HG03066 (cell line): ENCODE results near the gene RASEF.
"Not testable (repeated sequence)": the region's sequence is repeated elsewhere in the genome, so short reads cannot be mapped to it uniquely, and the experiment has no call there.

Experiments used
- ATAC-seq: cut with Tn5 transposase; IDR thresholded peaks from one replicate; pipeline ENCODE4 v1.9.1; 2021; ENCODE audit warnings: low read depth; ENCODE audit not compliant: unreplicated experiment

Gene RASEF

DNA sequence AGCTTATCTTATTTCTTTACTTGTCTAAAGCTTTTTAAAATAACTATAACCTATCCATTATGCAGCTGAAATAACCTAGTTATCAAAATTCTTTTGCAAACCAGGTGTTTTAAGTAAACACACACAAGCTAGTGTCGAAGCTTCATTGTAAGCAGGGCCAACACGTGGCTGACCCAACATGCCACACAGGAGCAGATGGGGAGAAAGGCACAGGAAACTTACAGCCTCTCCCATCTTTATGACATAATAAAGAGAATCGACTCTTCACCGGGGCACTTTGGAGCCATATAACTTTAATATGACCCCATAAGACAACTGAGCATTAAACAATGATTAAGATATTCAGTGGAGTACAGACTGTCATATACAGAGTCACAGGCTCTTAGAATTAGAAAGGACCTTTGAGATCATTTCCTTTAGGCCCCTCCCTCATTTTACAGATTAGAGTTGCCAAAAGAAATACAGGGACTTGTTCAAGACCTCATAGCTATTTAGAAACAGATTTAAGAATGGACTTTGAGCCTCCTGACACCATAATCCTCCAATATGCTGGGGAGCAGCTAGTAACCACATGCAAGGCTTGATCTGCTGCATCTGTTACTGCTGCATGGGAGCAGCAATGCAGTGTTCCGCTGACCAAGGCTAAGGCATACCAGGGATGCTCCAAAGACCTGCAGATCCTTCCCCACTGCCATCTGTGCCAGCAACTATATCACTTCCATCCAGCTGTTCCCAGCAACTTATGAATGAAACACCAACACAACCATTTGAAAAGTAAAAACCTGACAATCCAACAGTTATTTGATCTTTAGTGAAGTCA, 75.4 kb downstream of the RASEF start:
- ATAC-seq: no peak

DNA sequence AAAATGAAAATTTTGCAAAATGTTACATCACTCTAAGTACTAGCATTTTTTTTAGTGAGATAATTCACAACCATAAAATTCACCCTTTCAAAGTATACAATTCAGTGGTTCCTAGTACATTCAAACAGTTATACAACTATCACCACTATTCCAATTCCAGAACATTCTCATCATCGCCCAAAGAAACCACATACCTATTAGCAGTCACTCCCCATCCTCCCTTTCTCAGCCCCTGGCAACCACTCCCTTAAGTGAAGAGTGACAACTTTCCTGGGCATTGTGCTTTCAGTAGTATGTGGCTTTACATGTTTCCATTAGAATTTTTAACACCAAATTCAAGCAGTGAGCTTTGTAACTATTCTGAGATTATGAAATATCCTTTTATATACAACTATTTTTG, 81.4 kb downstream of the RASEF start:
- ATAC-seq: no peak

DNA sequence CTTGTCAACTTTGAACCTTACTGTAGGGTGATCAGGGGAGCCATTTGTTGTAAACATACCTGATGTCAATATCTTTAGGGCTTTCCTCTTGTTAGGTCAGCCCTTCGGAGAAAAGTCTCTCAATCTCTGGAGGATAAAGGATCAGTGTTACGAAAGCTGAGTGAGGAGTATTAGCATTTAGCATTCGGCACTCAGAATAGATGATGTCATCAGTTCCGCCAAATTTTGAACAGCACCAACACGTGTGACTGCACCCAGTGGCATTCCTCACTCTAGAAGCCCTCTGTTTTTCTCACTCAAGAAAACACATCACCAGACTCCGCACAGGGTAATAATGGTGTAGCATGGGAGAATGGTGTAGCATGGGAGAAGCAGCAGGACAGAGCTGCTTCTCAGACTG, 87.8 kb downstream of the RASEF start:
- no peak for ATAC-seq

DNA sequence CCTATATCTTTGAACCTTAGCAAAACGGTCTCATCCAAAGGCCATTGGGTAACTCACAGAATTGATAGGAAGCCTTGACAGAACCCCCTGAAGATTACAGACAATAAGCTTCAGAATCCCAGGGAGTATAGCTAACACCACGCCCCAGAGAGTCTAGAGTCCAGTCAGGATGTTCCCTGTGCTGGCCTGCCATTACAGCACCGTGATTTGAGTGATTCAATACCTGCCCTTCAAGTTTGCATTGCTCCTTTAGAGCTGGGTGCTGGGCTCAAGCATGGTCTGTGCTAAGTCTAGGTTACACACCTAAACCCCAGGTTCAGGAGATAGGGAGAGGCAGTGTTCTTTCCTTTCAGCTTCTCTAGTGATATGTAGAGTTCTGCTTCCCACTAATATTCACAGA, 90.5 kb downstream of the RASEF start:
- ATAC-seq: no peak

DNA sequence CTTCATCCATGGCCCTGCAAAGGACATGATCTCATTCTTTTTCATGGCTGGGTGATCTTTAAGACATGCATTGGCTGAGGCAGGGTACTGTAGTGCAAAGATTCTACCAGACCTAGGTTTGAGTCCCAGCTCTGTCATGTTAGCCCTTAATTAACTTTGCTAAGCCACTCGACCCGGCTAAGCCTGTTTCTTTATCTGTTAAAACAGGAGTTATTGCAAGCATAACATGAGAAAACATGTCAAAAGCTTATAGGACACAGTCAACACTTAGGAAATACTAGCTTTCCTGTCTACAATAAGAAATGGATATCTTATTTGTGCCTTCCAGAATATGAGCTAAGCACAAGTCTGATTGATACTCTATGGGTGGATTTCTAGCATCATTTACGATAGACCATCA, 92.6 kb downstream of the RASEF start:
- no peak for ATAC-seq

DNA sequence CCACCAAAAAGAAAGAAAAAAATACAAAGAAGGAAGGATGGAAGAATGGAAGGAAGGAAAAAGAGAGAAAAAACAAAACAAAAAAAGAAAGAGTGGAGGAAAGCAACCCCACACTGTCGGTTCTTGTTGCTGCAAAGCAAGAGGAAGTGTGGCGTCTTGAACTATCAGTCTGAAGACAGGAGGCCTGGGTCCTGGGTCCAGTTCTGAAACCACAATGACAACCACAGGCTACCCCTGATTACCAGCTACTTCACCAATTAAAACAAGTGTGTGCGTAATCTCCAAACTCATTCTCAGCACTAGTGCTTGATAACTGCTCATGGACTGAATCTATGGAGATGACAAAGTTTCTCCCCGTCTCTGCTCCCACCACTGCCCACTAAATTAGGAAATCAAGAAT, 93.7 kb downstream of the RASEF start:
- ATAC-seq: no peak

DNA sequence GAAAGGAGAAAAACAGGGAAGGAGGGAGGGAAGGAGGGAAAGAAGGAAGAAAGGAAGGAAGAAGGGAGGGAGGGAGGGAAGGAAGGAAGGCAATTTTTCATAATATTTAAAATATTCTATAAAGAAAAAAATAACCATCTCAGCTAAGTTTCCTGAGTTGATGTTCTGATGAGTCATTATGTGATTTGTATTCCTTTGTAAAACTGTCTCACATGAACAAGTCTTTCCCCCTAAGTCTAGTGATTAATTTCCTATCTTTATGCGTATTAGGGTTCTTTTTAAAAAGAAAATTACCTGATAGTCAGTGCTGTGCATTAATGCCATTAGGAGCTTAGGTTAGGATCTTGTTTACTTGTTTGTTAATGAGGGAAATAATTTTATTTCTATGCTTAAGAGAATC, 94.1 kb downstream of the RASEF start:
- ATAC-seq: no peak

DNA sequence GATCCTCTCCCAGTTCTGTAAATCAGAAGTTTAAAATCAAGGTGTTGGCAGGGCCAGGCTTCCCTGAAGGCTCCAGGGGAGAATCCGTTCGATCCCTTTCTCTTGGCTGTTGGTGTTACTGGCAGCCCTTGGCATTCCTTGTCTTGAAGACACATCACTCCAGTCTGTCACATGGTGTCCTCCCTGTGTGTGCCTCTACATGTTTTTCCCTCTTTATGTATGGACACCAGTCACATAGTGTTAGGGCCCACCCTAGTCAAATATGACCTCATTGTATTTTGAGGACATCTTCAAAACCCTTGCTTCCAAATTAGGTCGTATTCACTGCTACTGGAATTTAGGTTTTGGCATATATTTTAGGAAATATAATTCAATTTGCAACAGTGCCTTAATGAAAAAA, 94.6 kb downstream of the RASEF start:
- no peak for ATAC-seq

DNA sequence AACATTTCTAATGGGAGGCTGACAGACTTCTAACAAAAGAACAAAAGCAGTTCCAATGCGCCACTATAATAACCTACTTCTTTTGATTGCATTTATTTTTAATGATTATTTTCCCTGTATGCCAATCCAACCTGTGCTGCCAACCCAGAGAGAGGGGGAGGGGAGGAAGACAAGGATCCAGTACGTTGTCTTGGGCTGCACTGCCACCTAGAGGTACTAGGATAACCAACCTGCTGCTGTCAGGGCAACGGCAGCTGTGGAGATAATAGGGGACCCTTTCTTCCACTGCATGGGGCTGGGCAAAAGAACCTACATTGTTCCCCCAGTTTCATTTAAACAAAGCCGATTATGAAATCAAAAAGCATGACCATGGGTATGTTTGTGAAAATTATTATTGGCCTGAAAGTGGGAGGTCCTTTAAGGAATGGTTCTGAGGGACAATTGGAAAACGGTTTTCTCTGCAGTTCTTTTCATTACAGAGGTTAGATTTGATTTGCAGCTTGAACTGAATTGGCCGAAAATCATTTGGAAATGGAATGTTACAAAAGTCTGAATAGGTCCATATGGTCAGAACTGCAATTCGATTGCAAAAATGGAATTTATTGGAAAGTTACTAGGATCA, 101.3 kb downstream of the RASEF start:
- peak; percentile 90 for ATAC-seq

DNA sequence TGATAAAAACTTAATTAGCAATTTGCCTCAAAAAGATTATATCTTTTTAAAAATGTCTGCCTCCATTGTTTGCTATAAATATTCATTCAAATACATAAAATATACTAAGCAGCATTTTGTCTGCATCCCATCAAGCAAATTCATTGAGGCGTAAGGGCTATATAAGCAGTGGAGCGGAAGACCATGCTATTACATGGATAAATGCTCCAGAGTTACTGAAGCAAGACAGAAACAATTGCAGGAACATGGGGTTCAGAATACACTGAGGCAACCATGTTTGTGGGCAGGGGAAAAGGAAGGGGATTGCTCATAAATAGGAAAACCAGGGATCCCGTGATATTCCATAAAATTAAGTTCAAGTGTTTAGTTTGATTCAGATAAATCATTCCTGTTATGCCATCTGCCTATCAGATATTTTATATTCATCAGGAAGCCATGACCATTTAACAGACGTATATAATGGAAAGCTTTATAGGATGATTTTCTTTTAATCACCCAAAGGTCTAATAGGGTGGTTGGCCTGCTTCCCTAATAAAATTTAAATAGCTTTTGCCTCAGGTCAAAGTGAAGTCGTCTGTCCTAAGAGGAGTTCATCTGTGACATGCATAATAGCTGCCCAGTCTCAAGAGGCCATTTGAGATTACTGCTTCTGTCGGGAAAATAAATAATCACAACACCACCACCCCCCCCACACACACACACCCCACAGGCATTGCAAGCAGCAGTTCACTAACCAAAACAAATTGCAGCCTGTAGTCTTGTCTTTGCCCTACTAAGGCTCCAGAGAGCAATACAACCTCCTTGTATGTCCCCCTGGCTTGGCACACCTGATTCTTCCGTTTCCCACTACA, 105.2 kb downstream of the RASEF start:
- ATAC-seq: no peak

DNA sequence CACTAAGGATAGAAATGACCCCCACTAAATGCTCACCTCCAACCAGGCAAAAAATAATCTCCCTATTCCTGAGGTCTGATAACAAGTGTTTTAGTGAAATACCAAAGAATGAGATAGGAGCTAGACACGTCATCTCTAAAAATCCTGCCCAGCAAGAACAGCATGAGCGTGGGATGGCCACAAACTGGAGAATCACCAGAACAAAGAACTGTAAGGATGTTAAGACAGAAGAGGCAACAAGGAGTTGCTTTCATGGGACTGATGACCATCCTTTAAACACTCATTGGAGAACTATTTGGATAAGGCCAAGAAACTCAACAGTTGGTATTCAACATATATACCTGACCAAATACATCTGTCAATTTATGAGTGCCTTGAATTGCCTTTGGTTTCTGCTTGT, 113.7 kb downstream of the RASEF start:
- ATAC-seq: no peak

DNA sequence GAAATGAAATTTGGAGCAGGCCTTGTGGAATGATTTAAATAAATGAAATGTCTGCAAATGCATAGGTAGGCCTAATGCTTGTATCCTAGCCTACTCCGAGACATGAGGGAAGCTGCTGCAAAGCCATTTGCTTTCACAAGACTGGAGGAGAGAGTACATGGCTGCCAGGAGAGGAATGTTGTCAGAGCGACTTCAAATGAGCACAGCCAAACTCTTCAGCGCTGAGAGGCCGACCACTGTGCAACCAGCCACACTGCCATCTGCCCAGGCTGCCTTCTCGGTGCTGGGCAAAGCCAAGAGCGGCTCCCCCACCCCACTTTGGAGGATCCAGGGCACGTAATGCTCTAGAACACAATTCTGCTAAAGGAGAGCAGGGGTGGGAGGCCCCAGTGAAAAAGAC, 122.6 kb downstream of the RASEF start:
- no peak for ATAC-seq

DNA sequence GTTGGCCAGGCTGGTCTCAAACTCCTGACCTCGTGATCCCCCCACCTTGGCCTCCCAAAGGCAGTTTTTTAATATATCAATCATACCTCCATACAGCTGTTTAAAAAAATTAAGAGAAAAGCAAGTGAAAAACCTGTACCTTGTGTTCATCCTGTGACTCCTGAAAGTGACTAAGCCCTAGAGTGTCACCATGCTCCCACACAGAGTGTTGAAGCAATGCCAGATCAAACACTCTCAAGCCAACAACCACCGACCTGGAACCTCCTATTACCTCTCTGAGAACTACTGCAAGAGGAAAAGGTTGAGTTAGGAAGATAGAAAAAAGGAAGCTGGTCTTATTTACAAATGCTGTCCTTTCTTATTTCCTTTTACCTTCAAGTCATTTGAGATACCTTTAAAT, 123.5 kb downstream of the RASEF start:
- no peak for ATAC-seq

DNA sequence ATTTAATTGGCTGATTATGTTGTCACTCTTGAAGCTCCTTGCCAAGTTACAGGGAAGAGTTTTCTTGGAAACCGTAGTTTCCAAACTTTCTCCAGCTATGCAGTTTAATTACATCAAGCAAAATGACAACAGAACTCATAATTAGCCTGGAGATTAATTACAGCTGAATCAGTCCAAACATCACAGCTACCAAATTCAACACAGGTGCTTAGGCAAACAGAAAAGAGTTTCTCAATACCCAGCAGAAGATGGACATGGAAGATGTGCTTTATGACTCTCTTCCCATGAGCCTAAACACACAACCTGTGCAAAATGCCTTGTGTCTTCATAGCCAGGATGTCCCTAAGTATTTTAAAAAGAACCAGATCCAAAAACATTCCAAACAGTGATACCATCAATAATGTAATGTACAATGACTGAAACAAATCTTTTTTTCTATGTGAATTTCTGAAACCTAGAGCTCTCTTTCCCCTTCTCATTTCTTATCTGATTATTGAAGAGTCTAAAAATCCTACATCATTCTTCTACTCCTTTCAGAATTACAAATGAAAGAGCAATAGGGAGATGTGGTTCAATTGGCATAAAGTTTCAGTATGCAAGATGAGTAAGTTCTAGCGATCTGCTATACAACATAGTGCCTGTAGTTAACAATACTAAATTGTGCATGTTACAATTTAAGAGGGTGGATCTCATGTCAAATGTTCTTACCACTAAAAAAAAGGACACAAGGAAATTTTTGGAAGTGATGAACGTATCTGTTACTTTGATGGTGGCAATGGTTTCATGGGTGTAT, 124.3 kb downstream of the RASEF start:
- ATAC-seq: no peak

DNA sequence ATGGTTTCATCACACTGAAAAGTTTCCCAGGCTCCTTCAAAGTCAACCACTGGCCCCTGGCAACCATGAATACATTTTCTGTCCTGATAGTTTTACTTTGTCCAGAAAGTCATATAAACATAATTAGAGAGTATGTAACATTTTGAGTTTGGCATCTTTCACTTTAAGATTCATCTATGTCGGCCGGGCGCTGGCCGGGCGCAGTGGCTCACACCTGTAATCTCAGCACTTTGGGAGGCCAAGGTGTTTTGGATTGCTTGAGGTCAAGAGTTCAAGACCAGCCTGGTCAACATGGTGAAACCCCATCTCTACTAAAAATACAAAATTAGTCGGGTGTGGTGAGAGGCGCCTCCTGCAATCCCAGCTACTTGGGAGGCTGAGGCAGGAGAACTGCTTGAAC, 126.4 kb downstream of the RASEF start:
- ATAC-seq: not testable (repeated sequence)

DNA sequence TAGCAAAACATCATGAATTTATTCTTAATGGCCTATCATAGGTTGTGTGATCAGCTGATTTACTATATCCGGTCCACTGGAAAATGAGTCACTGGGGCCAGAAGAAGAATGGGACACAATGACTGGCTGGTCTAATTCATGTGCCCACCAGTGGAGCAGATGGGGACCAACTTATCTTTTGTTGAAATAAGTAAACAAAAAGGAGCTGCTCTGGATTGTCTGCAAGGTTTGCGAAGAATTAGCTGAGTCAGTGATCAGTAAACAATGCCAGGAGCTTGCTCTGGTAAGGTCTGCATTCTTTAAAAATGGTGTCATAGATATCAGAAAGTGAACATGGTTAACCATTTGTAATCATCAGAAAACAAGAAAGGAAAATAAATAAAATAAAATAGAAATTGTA, 128.0 kb downstream of the RASEF start:
- ATAC-seq: no peak

DNA sequence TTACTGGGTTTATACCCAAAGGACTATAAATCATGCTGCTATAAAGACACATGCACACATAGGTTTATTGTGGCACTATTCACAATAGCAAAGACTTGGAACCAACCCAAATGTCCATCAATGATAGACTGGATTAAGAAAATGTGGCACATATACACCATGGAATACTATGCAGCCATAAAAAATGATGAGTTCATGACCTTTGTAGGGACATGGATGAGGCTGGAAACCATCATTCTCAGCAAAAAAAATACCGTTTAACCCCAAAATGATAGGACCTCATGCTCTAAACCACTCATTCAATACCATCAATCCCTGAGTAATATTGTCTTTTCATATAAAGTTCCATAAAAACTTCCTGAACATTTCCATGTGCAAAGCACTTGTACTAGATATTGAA, 128.9 kb downstream of the RASEF start:
- not testable (repeated sequence) for ATAC-seq

DNA sequence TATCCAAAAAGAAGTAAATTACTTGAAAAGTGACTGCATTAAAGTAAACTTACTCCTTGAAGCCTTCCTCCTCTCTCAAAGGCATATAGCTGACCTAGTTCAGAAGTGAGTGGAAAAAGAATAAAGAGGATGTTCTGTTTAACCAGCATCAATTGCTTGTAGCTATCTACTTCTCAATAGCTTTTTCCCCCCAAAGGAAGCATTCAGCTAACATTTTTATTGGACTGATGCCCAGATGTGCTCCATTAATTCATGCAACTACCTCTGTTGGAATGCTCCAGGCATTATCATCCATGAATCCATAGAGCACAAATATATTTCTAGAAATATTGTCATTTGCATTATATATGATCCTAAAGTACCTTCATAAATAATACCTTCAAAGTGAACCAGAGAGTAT, 132.8 kb downstream of the RASEF start:
- ATAC-seq: no peak
